Gastrocnemius medialis (tissue), 4 donors: ENCODE results near the gene ZNF521.
A peak's percentile ranks its signal among the peaks of the same experiment; 100 is the strongest.

ENCODE experiments used
- POLR2A ChIP-seq, 2 donors: fragments of 450-650 bp; IDR thresholded peaks; one replicate each; pipeline ENCODE4 v1.6.1; 2017; ENCODE audit warnings: antibody characterized with exemption in 2 of 2, mild to moderate bottlenecking in 2 of 2, moderate library complexity in 2 of 2
- TF ChIP-seq, protein P1 (sequence below), 5 experiments: fragments of 450-650 bp in 3 of 5; fragments of 200-600 bp in 2 of 5; sonication (generic) in 2 of 5; IDR thresholded peaks in 4 of 5; conservative IDR thresholded peaks in 1 of 5; 1 replicate in 4 of 5; 2 replicates in 1 of 5; pipeline ENCODE4 v1.5.1; 2016 to 2019; ENCODE audit warnings: antibody characterized with exemption in 5 of 5, mild to moderate bottlenecking in 3 of 5, moderate library complexity in 3 of 5

DNA sequence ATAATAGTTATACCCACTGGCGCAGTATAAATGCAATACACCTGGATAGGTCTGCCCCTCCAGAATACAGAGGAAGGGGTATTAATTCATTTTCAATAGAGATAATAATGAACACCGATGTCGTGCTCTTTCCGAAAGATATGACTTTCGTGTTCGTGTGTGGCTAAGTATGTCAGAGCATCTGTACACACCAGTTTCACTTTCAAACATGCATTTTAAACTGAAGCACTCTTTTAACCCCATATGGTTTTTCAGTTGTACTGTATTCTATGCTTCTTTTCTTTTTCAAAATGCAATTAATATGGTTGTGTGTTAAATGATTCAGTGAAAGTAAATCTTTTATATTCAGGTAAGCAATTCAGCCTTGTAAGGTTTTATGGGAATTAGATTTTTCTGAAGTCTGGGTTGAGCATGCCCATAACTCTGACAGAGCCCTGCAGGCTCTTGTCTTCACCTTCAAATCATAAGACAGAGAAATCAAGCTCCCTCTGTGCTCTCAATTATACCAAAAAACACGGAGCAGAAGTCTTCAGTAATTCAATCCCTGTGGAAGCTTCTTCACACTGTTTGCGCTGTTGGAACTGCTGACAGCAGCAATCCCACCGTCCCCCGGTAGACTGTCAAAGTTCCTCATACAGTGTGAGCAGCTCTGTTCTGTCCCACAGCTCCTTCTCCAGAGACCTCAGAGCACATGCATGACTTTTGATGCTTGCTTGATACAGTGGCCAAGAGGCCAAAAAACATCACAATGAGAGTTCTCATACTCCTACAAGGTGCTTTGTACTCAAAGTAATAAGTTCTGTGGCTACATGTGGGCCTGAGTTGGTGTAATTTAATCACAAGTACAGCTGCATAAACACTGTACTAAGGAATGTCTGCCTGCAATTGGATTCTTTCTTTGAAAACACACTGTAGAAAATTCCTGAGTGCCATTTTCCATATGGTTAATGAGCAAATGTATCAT is 186.8 kb downstream of the ZNF521 start:
- TF ChIP-seq POLR2A (IDR thresholded peaks at IDR 0.05) = no peak
- TF ChIP-seq, protein P1, sequence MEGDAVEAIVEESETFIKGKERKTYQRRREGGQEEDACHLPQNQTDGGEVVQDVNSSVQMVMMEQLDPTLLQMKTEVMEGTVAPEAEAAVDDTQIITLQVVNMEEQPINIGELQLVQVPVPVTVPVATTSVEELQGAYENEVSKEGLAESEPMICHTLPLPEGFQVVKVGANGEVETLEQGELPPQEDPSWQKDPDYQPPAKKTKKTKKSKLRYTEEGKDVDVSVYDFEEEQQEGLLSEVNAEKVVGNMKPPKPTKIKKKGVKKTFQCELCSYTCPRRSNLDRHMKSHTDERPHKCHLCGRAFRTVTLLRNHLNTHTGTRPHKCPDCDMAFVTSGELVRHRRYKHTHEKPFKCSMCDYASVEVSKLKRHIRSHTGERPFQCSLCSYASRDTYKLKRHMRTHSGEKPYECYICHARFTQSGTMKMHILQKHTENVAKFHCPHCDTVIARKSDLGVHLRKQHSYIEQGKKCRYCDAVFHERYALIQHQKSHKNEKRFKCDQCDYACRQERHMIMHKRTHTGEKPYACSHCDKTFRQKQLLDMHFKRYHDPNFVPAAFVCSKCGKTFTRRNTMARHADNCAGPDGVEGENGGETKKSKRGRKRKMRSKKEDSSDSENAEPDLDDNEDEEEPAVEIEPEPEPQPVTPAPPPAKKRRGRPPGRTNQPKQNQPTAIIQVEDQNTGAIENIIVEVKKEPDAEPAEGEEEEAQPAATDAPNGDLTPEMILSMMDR (IDR thresholded peaks at IDR 0.05 in 4 of 5, conservative IDR thresholded peaks at IDR 0.05 in 1 of 5) = peak in 1 of 5 experiments; percentile 13
